ENCODE measurements around the gene DEXI.

DNA sequence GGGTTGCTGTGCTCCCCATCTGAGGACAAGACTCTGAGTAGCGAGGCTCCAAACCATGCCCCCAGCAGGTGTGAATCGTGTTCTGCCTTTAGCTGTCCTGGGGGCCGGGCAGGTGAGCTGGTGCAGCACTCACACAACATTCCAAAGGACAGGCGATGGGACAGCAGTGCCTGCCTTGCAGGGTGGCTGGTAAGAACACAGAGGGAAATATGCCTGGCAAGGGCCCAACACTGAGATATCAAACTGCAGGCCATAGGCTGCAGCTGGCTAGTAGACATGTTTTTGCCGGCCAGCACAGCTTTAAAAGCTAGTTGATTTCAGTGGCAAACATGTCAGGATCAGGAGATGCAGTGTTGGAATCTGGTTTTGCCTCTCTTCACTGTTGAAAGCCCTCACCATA, 25.7 kb upstream of the DEXI start:
- TF ChIP-seq, protein P1, sequence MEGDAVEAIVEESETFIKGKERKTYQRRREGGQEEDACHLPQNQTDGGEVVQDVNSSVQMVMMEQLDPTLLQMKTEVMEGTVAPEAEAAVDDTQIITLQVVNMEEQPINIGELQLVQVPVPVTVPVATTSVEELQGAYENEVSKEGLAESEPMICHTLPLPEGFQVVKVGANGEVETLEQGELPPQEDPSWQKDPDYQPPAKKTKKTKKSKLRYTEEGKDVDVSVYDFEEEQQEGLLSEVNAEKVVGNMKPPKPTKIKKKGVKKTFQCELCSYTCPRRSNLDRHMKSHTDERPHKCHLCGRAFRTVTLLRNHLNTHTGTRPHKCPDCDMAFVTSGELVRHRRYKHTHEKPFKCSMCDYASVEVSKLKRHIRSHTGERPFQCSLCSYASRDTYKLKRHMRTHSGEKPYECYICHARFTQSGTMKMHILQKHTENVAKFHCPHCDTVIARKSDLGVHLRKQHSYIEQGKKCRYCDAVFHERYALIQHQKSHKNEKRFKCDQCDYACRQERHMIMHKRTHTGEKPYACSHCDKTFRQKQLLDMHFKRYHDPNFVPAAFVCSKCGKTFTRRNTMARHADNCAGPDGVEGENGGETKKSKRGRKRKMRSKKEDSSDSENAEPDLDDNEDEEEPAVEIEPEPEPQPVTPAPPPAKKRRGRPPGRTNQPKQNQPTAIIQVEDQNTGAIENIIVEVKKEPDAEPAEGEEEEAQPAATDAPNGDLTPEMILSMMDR (IDR thresholded peaks at IDR 0.05): no peak
- TF ChIP-seq POLR2A (IDR thresholded peaks at IDR 0.05): no peak

Measured in thyroid gland (tissue), 4 donors.